Colon (tissue), 2 donors: Measurements from ENCODE around the gene MAPK11.

Source experiments
- FAIRE-seq: peaks from 2 replicates; lab custom pipeline; 2012; peaks lifted over from hg19 to GRCh38; lab: Jason Lieb, UNC
- donor health status: control.
- donor health status: control.

Gene MAPK11

DNA sequence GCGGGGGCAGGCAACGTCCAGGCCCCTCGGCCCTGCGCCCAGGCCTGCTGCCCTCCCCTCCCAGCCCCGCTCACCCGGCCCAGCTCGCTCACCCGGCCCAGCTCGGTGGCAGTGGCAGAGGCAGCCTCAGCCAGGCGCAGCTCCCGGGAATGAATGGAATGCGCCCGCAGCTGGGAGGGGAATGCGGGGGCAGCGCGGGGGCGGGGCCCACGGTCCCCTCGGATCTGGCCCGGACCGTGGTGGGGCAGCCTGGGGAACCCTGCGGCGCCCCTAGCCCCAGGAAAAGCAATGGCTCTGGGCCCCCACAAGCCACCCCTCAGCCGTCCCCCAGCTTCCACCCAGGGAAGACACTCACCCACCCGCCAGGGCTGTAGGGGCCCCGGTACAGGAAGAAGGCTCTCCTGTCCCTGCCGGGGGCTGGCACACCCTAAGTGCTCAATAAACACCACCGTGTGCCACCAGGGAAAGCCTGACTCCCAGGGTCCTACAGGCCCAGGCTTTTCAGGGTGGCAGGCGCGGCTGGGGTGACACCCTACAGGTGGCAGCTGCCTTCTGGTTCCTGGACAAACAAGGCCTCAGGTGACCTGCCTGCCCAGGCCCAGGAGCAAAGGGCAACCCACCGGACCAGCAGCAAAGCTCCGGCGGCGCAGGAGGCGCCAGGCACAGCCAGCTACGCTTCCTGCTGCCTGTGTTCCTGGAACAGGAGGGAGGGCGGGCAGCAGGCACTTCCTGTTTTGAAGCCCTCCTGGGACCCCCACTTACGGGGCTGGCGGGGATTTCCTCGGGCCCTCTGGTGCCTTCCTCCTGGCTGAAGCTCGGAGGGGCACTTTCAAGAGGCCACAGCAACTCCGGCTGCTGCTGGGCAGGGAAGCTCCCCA is 23.5 kb upstream of the MAPK11 start:
- FAIRE-seq: no peak

- FAIRE-seq: no peak
Measured at GRCh38 chr22:50292643-50293440, 22.7 kb upstream of the MAPK11 start.

- FAIRE-seq: no peak
Measured at GRCh38 chr22:50289942-50290630, 19.9 kb upstream of the MAPK11 start.

GRCh38 chr22:50289151-50289941 is 19.2 kb upstream of the MAPK11 start:
- FAIRE-seq: no peak

DNA sequence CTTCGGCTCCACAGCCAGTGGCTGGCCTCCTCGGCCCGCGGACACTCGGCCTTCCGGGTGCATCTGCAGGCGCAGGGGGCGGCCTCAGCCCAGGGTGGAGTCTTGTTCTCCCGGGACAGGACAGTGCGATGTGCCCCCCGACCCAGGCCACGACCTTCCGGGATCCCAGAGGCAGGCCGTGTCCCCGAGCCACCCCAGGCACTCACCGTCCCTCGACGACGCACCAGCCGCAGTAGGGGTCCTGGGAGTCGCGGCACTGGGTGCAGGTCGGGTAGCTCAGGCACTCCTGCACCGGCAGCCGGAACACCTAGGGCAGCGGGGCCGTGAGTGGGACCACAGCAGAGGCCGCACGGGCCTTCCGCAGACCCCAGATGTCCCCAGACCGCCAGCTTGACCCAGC is 17.6 kb upstream of the MAPK11 start:
- no peak for FAIRE-seq

DNA sequence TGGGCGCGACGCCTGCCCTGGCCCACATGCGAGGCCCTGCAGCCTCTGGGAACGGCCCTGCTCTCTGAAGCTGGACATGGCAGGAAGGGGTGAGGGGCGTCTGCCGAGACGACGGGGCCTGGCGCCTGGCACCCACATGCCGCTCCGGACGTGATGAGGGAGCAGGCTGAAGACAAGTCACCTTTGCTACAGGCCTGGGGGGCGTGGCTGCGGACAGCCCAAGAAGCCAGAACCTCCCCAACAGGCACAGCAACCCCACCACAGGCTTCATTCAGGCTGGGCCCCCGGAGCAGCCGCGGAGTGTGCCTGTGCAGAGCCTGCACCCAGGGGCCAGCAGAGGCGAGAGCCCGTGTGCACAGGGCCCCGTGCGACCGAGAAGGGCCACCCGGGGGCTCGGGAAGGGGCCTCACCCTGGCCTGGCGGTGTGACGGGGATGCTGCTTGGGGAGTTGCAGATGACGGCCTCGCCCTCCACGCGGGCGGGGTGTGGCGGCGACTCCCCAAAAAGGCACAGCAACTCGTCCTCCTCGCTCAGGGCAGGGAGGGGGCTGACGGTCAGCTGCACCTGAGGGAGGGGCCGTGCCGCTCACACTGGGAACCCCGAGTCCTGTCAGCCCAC is 16.6 kb upstream of the MAPK11 start:
- no peak for FAIRE-seq

GRCh38 chr22:50286275-50286674 is 16.1 kb upstream of the MAPK11 start:
- no peak for FAIRE-seq

DNA sequence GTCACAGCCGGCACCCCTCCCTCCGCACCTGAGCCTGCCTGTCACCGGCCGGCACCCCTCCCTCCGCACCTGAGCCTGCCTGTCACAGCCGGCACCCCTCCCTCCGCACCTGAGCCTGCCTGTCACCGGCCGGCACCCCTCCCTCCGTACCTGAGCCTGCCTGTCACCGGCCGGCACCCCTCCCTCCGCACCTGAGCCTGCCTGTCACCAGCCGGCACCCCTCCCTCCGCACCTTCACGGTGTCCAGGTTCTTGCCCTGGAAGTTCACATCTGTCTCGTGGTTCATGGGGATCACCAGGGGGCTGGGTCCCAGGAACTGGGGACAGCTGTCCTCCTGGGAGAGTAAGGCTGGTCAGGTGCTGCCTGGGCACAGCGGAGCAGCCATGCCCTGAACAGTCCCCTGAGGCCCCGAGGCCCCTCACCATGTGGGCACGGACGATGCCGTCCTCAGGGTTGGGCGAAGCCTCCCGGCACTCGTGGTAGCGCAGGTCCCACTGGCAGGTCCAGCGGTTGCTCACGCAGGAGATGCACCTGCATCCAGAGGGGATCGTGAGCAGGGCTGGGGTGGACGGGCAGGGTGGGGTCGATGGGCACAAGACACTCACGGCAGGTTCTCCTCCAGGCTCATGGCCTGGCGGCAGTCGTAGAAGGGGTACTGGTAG is 15.5 kb upstream of the MAPK11 start:
- FAIRE-seq: no peak

GRCh38 chr22:50284479-50284878 is 14.3 kb upstream of the MAPK11 start:
- FAIRE-seq: no peak

- no peak for FAIRE-seq
Measured at GRCh38 chr22:50283821-50284220, 13.6 kb upstream of the MAPK11 start.

DNA sequence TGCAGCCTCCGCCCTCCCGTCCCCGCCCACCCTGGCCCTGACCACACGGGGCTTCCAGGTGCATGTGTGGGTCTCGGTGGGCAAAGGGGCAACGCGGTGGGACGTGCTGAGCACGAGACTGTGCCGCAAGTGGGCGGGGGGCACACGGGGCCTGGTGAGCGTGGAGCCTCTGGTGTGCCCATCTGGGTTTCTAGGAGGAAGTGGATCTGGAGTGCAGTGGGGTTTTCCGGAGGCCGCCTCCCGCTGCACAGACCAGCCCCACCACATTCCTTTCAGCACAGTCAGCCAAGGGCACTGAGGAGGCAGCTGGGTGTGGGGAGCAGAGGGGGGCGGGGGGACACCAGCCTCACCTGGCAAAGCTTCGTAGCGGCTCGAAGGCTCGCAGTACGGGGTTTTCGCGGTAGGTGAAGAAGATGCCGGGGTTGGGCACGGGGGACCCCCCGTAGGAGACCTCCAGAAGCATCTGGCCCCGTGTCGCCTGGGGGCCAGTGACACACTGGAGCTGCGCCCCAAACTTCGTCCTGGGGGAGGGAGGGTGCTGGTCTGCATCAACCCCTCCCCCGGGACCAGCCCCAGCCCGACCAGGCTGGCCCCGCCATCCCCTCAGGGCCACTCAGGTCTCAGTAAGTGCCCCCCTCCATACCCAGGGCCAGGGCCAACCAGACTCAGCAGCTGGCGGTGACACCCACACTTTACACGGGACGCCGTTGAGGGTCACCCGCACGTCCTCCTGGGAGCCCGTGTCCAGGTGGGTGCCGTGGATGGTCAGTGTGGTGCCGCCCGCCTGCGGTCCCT is 12.4 kb upstream of the MAPK11 start:
- FAIRE-seq: no peak

DNA sequence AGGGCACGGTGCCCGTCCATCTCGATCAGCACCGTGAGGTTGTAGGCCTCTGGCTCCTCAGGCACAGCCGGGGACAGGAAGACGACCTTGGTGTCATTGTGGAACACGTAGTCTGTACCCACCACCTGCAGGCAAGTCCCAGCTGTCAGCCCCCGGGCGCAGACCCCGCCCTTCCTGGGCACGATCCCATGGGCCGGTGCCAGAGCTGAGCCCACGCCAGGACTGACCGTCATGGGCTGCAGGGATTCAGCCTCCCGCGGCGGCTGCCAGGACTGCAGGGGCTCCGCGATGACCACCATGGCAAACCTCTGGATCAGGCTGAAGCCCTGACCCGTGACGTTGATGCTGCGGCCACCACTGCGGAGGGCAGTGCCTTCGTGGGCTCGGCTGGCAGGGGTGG is 11.8 kb upstream of the MAPK11 start:
- FAIRE-seq: no peak

DNA sequence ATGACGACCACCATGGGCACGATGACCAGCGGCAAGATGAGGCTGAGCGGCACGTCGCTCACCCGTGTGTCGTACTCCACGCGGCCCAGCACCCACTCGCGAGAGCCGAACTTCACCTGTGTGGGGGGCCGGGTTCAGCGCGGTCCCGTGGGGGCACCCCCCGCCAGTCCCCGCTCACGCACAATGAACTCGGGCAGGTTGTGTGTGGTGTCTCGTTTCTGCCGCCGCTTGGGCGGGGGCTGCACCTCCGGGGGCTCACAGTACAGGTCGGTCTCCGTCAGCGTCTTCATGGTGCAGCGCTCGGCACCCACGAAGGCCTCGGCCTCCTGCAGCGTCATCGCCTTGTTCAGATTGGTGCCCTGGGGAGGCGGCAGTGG is 11.2 kb upstream of the MAPK11 start:
- no peak for FAIRE-seq

DNA sequence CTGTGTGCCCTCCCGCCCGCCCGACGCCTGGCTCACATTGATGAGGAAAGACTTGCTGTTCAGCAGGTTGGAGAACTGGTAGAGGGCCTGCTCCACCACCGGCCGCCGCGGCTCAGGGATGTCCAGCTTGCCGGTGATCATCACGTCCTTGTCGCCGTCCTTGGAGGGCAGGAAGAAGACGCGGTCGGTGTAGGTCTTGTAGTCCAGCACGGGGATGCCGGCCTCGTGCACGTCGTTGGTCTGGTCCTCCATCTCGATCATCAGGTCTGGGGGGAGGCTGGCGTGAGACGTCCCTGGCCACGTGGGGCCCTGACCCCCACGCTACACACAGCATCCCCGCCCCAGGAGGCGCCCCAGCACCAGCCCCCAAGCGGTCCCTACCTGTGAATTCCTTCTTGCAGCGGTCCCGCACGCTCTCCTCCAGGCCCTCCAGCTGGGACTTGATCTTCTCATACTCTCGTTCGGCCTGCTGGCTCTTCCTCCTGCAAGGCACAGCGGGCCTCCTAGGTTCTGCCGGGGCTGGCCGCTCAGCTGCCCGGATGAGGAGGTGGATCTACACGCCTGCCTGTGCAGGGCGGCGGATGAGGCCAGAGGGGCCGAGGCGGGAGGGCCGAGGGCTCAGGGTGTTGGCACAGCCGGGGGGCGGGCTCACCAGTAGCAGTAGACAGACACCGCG is 10.7 kb upstream of the MAPK11 start:
- FAIRE-seq: no peak

DNA sequence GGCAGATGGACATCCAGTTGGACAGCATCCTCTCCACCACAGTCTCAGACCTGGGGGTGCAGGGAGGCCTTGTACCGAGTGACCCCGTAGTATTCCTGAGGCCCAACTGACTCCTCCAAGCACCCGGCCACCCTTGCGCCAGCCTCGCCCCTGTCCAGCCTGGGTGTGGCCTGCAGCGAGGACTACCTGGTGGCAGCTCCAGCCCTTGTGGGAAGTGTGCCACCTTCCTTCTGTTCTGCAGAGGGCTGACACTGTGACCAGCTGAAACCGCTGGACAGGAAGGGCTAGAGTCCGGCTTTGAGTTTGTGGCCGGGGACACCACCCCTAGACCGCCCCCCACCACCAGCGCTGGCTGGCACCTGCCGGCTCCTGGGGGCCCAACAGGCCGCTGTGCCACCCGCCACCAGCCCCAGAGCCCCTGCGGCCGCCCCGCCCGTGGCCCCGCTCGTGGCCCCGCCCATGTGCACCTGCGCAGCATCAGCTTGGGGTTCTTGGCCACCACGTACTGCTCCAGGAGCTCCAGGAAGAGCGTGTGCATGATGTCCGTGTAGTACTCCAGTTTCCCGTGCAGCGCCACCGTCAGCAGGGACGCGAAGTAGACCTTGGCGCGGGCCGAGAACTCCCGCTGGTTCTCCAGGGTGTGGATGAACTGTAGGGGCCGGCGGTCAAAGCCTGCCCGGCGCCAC is 10.0 kb upstream of the MAPK11 start:
- FAIRE-seq: no peak

DNA sequence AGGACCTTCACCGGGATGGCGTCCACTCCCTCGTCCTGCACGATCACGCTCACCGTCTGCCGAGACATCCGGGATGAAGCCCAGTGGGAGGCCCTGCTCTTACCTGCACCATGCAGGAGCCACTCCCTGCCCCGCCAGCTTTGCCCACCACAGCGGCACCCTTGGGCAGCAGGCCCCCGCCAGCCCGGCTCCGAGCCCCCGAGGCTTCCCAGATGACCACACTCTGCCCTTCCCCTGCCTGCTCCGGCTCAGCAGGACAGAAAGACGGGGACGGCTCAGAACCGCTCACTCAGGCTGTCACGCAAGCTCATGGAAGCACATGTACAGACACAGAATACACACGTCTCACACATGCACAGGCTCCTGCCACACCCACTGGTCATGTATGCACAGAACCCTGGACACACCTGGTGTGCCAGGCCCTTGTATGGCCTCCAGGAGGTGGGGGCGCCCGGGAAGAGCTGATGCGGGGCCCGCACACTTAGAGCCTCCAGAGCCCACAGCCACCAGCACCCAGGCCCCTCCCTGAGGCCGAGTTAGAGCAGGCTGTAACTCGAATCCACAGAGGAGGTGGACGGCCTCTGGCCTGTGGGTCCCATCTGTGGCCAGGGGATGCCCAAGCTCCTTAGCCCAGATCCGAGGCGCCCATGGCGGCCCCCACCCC is 8.9 kb upstream of the MAPK11 start:
- FAIRE-seq: no peak

DNA sequence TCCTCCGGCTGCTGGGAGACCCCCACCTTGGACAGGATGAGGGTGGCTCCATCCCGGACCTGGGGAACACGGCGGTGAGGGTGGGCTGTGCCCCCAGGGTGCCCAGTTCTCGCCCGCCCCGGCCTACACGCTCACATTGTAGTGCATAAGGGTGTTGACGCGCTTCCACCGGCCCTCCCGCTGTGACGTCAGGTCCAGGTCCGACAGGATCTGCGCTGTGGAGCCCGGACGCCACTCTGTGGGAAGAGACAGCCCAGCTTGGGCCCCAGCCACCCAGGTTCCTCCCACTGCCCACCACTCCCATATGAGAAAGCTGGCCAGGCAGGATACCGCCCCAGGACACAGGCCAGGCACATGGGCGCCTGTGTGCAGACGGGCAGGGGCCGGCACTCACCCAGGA is 8.3 kb upstream of the MAPK11 start:
- FAIRE-seq: no peak

DNA sequence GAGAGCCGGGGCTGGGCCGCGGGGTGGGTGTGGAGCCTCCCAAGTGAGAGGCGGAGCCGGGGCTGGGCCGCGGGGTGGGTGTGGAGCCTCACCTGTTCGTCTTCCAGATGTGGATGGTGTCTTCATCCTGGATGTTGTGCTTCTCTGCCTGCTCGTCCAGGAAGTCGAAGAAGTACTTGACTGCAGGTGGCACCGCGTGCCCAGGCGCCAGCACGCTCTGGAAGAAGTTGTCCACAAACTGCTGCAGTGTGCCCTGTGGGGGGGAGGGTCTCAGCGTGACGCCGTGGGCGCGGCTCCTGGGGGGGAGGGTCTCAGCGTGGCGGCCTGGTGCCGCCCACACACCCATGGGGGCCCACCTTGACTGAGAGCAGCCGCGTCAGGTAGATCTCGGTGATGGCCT is 7.6 kb upstream of the MAPK11 start:
- no peak for FAIRE-seq
